Endometrial microvascular endothelial cells (primary cell): Measurements from ENCODE around the gene ALS2CL. TPM values are rescaled to one million over a fixed set of nuclear protein-coding genes. Genes with fewer than 3 reads are reported as not detected.
"Not testable (repeated sequence)": the region's sequence is repeated elsewhere in the genome, so short reads cannot be mapped to it uniquely, and the experiment has no call there.

Experiments
- in situ Hi-C: cut with HindIII; loops from 2 replicates; pipeline ENCODE4 v1.10.0; 2017; ENCODE audit warnings: low sequenced_read_pairs, low pct_unique_long_range_greater_than_20kb; ENCODE audit errors: inconsistent ontology term
- total RNA-seq: library from RNA; depleted of rRNA; stranded (reverse); fragments of >200 nt; gene quantifications from one replicate; pipeline ENCODE4 v1.2.3, GENCODE V29; 2015; ENCODE audit errors: inconsistent ontology term

ALS2CL gene
- 6.8 TPM for total RNA-seq

DNA sequence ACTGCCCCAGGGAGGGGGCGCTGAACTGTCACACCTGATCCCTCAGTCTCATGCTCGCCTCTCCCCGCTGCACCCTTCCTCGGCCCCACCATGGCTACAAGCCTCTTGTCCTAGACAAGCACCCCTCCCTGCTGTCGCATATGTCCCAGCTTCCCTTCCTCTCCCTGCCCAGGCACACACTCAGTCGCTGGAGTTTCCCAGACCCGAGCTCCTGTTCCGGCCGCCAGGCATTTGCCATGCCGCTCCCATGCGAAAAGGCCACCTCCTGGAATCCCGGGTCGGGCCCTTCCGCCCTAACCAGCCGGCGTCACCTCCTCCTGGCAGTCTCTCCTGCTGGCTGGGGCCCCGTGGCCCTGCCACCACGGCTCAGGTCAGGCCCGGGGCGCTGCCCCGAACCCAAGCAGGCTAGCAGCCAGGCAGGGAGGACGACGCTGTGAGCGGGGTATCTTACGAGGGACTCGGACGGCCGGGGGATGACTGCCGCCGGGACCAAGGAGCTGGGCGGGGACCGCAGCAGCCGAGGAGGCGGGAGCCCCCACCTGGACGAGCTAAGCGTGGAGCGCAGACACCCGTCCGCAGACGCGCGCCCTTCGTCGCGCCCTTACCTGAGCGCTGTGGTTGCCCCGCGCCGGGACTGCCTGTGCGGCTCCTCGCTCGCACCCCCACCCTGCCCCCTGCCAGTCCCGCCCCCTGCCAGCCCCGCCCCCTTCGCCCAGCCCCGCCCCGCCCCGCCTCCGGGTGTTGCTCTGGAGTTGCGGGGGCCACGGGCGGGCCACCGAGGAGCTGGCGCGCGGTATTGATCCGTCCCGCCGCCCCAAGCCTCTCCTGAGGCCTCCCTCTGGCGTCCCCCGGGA, at the start of gene ALS2CL:
Gene ALS2CL (minus strand): TSS at position 642 of the 854 bp plus-strand sequence. CDS start 4,239 bp downstream, outside the sequence.
- in situ Hi-C loops, result no loop called here

DNA sequence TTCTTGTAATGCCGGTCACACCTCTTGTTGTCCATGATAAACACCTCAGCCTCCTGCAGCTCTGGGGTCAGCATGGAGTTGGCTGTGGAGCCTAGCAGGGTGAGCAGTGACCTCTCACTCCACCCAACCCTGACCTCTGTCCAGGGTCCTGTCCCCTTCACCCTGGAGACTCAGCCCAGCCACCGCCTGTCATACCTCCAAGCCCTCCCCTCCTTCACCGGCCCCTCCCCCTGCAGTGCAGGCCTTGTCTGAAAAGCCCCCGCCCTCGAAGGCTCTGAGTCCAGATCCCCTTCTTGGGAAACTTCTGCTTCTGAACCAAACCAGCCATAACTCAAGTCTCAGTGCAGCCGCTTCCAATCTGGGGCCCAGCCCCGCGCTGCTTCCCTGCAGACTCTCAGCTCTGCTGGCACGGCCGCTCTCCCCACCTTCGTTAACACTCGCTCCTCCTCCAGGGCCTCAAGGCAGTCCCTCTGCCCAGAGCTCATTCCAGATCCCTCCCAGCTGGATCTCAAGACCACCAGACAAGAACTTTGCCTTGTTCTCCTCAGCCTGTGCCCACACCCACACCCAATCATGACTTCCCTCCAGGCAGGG, 49.6 kb upstream of the ALS2CL start:
- in situ Hi-C loops, result no loop called here

DNA sequence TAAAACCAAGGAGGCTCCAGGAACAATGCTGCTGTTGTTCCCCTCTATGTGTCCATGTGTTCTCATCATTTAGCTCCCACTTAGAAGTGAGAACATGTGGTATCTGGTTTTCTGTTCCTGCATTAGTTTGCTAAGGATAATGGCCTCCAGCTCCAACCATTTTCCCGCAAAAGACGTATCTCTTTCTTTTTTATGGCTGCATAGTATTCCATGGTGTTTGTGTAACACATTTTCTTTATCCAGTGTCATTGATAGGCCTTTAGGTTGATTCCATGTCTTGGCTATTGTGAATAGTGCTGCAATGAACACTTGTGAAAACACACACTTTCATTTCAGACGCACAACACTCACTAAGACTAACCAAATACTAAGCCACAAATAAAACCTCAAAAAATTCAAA, 46.1 kb upstream of the ALS2CL start:
- in situ Hi-C loops, result not testable (repeated sequence)

GRCh38 chr3:46737329-46737731, 43.9 kb upstream of the ALS2CL start:
- in situ Hi-C loops, result no loop called here

DNA sequence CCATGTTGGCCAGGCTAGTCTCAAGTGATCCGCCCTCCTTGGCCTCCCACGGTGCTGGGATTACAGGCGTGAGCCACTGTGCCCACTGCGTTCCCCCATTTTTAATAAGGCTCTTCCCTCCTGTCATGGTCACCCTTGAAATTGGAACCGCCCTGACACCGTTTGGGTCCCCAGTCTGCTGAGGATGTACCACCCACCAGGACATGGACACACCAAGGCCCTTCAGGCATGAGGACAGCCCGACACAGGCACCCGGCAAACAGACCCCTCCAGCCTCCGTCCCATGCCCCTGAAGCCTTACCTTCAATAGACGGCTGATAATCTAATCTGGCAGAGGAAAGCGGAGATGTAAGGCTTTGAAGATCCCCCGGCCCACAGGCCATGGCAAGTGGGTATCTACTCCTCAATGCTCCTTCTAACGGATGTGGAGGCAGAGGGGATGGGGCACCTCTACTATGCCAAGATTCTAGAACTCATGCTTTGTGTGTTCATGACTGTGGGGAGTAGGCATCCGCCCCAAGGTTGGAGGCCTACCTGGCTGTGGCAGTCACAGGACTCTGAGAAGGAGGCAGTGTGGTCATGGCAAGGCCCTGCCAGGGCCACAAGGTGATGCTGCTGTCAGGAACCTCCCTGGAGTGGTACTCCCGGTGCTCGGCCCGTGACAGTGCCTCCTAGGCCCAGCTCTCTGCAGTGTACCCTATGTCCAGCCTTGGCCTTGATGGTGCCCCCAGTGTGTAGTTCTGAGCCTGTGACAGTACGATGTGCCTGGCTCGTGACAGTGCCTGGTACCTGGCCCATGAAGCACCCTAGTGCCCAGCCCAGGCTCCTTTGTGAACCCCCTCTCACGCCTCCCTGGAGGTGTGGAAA, 42.8 kb upstream of the ALS2CL start:
- in situ Hi-C loops, result no loop called here

- in situ Hi-C loops, result no loop called here
These were observed 41.3 kb upstream of the ALS2CL start for GRCh38 chr3:46734773-46735172.

GRCh38 chr3:46733026-46733800, 39.7 kb upstream of the ALS2CL start:
- in situ Hi-C loops, result no loop called here

- in situ Hi-C loops, result no loop called here
These were observed 38.3 kb upstream of the ALS2CL start for GRCh38 chr3:46731795-46732194.

DNA sequence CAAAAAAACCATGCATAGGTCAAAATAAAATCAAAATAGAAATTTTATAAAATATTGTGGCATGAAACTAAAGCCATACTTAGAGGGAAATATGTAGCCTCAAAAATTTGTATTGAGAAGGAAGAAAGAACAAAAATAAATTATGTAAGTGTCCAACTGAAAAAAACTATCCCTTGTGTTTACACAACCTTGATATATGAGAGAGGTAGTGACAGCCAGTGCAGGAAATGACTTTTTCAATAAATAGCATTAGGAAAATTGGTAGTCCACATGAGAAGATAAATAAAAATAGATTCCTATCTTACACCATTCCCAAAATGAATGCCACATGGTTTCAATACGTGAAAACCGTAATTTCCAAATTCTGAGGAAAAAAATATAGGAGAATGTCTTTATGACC, 37.3 kb upstream of the ALS2CL start:
- in situ Hi-C loops, result no loop called here

GRCh38 chr3:46729038-46729437, 35.6 kb upstream of the ALS2CL start:
- in situ Hi-C loops, result no loop called here

- in situ Hi-C loops, result no loop called here
These were observed 32.3 kb upstream of the ALS2CL start for GRCh38 chr3:46725621-46726314.

DNA sequence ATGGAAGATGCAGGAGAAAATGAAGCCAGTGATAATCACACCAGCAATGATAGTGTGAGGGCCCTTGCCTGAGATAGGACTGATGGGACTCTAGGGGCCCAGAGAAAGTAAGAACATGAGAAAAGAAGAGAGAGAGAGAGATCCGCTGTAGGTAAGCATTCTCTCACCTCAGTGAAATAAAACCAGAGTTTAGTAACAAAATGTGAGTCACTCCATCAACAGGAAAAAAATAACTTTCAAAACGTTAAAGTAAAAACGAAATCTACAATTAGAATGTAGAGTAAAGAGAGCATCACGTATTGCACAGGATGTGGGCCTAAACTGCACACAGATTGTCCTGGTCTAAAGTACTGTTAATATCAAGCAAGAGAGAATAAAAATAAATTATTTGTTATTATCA, 30.9 kb upstream of the ALS2CL start:
- in situ Hi-C loops, result no loop called here

- in situ Hi-C loops, result no loop called here
These were observed 29.0 kb upstream of the ALS2CL start for GRCh38 chr3:46722443-46722842.

DNA sequence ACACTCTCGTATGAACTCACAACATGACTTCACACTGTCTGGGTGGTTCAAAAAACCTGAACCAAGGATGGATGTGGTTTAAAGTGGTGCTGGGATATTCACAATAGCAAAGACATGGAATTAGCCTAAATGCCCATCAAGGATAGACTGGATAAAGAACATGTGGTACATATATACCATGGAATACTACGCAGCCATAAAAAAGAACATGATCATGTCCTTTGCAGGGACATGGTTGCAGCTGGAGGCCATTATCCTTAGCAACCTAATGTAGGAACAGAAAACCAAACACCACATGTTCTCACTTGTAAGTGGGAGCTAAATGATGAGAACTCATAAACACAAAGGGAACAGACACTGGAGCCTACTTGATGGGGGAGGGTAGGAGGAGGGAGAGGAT, 27.5 kb upstream of the ALS2CL start:
- in situ Hi-C loops, result no loop called here

- in situ Hi-C loops, result no loop called here
These were observed 26.3 kb upstream of the ALS2CL start for GRCh38 chr3:46719735-46720271.

GRCh38 chr3:46719044-46719565, 25.6 kb upstream of the ALS2CL start:
- in situ Hi-C loops, result no loop called here

GRCh38 chr3:46717447-46718231, 24.2 kb upstream of the ALS2CL start, which contains the start of gene PRSS50:
TSS of gene PRSS50 (minus strand) at chr3:46717869. CDS start at chr3:46717824, 45 bp downstream.
- in situ Hi-C loops, result no loop called here
